Coronary artery (tissue), 2 donors: ENCODE results near the gene BUB1.
"Not testable (repeated sequence)": the region's sequence is repeated elsewhere in the genome, so short reads cannot be mapped to it uniquely, and the experiment has no call there.

Source experiments
- DNase-seq: peaks from one replicate; pipeline ENCODE4 v3.0.0-alpha.2; 2017; ENCODE audit warnings: low spot score
- H3K27ac ChIP-seq, 2 donors: fragments of 200-600 bp; sonication (generic); one replicate each; pipeline ENCODE4 v1.5.1; 2016 to 2019
- H3K4me3 ChIP-seq: fragments of 200-600 bp; sonication (generic); 2 replicates; pipeline ENCODE4 v1.5.1; 2016; ENCODE audit warnings: mild to moderate bottlenecking, moderate library complexity

BUB1 gene

GRCh38 chr2:110603917-110604591, 73.8 kb downstream of the BUB1 start:
- not testable (repeated sequence) for DNase-seq, H3K27ac ChIP-seq, H3K4me3 ChIP-seq

GRCh38 chr2:110602139-110602538, 75.7 kb downstream of the BUB1 start:
- H3K27ac ChIP-seq, DNase-seq, H3K4me3 ChIP-seq: not testable (repeated sequence)

GRCh38 chr2:110591973-110592372, 85.9 kb downstream of the BUB1 start:
- not testable (repeated sequence) for DNase-seq, H3K4me3 ChIP-seq, H3K27ac ChIP-seq

GRCh38 chr2:110589677-110590330, 88.1 kb downstream of the BUB1 start:
- DNase-seq, H3K27ac ChIP-seq, H3K4me3 ChIP-seq: not testable (repeated sequence)

GRCh38 chr2:110588520-110588919, 89.3 kb downstream of the BUB1 start:
- H3K4me3 ChIP-seq, H3K27ac ChIP-seq, DNase-seq: not testable (repeated sequence)
